Thoracic aorta (tissue), 2 donors: ENCODE results near the gene SPDYE3. TPM values are rescaled to one million over a fixed set of nuclear protein-coding genes. Genes with fewer than 3 reads are reported as not detected.

Experiments
- ATAC-seq: fragments of 150-250 bp; one replicate; pipeline ENCODE4 v1.8.0; 2017; ENCODE audit warnings: low read depth; ENCODE audit not compliant: insufficient number of reproducible peaks, low FRiP score
- DNase-seq: peaks from one replicate; pipeline ENCODE4 v3.0.0-alpha.2; 2020; ENCODE audit warnings: low spot score
- H3K27ac ChIP-seq, 2 donors: fragments of 200-600 bp; sonication (generic); 1 replicate in 1 of 2; 2 replicates in 1 of 2; pipeline ENCODE4 v1.5.1; 2016; ENCODE audit warnings: mild to moderate bottlenecking in 2 of 2, moderate library complexity in 2 of 2
- H3K27me3 ChIP-seq: fragments of 200-600 bp; sonication (generic); replicated peaks from 2 replicates; pipeline ENCODE4 v1.6.0; 2016; ENCODE audit warnings: mild to moderate bottlenecking; ENCODE audit not compliant: insufficient read depth
- H3K36me3 ChIP-seq: fragments of 200-600 bp; sonication (generic); one replicate; pipeline ENCODE4 v1.5.1; 2016
- H3K4me1 ChIP-seq, 2 donors: fragments of 200-600 bp; sonication (generic); 1 replicate in 1 of 2; 2 replicates in 1 of 2; pipeline versions ENCODE4 v1.5.1 to v1.6.0; 2016; ENCODE audit warnings: low read depth in 2 of 2, mild to moderate bottlenecking in 1 of 2; ENCODE audit not compliant: control insufficient read depth in 1 of 2
- H3K4me3 ChIP-seq: fragments of 200-600 bp; sonication (generic); 2 replicates; pipeline ENCODE4 v1.5.1; 2016; ENCODE audit warnings: mild to moderate bottlenecking
- H3K9me3 ChIP-seq: fragments of 200-600 bp; sonication (generic); 2 replicates; pipeline ENCODE4 v1.5.1; 2016
- CTCF ChIP-seq: fragments of 200-600 bp; sonication (generic); IDR thresholded peaks from one replicate; pipeline ENCODE4 v1.5.1; 2019; ENCODE audit warnings: antibody characterized with exemption
- total RNA-seq, 2 donors: library from RNA; depleted of rRNA; stranded (reverse); fragments of >200 nt; gene quantifications; one replicate each; pipeline versions ENCODE4 v1.1.0 to v1.2.3, GENCODE V29; 2016

The SPDYE3 gene
- total RNA-seq, 2 donors from 2014 or later: not detected

- no peak for ATAC-seq
- Histone ChIP-seq H3K9me3 (no peaks in the 10 kb centered on the region), H3K27ac (no peak overlapping the region), H3K36me3 (peaks cover 7% of the 10 kb centered on the region), H3K4me1 (no peaks in the 10 kb centered on the region), H3K4me3 (no peak overlapping the region), H3K27me3 (no peaks in the 10 kb centered on the region)
- TF ChIP-seq CTCF: no peak
- no peak for DNase-seq
These were observed 64.2 kb downstream of the SPDYE3 start for GRCh38 chr7:100371561-100372171.

Other genes starting within 250 kb of the SPDYE3 start
- gene ZNF3, start 226.0 kb upstream of the SPDYE3 start, total RNA-seq: 10 to 100 TPM; 15.2 to 29.6 TPM
- gene COPS6, start 218.7 kb upstream of the SPDYE3 start, total RNA-seq: 10 to 100 TPM; 40.4 to 76.2 TPM
- 10 to 100 TPM; 17.6 to 23.6 TPM for gene MCM7, start 206.3 kb upstream of the SPDYE3 start, total RNA-seq
- 10 to 100 TPM; 22.3 to 23.8 TPM for gene AP4M1, start 206.1 kb upstream of the SPDYE3 start, total RNA-seq
- gene TAF6, start 188.3 kb upstream of the SPDYE3 start, total RNA-seq: 10 to 100 TPM; 48.0 to 72.8 TPM
- gene CNPY4, start 188.1 kb upstream of the SPDYE3 start, total RNA-seq: 10 to 100 TPM; 12.6 to 13.7 TPM
- 1 to 10 TPM in 1 of 2 donors, not detected in 1; 1.1 TPM for gene MBLAC1, start 180.7 kb upstream of the SPDYE3 start, total RNA-seq
- gene LAMTOR4, start 158.8 kb upstream of the SPDYE3 start, total RNA-seq: 100 to 1,000 TPM; 125 to 205 TPM
- 10 to 100 TPM; 14.0 to 18.0 TPM for gene TRAPPC14, start 149.0 kb upstream of the SPDYE3 start, total RNA-seq
- gene GAL3ST4, start 139.1 kb upstream of the SPDYE3 start, total RNA-seq: 10 to 100 TPM in 1 of 2 donors, 1 to 10 TPM in 1; 8.3 to 18.7 TPM
- gene GPC2, start 130.3 kb upstream of the SPDYE3 start, total RNA-seq: 1 to 10 TPM; 1.8 to 5.0 TPM
- gene STAG3, start 129.8 kb upstream of the SPDYE3 start, total RNA-seq: under 1 TPM; 0.56 to 0.95 TPM
- gene PVRIG, start 87.8 kb upstream of the SPDYE3 start, total RNA-seq: under 1 TPM in 1 of 2 donors, not detected in 1; 0.78 TPM
- 100 to 1,000 TPM in 1 of 2 donors, 10 to 100 TPM in 1; 88.4 to 100 TPM for gene PILRB, start 50.4 kb downstream of the SPDYE3 start, total RNA-seq
- gene PILRA, start 65.8 kb downstream of the SPDYE3 start, total RNA-seq: 1 to 10 TPM; 5.0 to 8.5 TPM
- gene ZCWPW1, start 121.0 kb downstream of the SPDYE3 start, total RNA-seq: 1 to 10 TPM; 3.1 to 3.5 TPM
- gene MEPCE, start 122.1 kb downstream of the SPDYE3 start, total RNA-seq: 10 to 100 TPM; 27.2 to 27.8 TPM
- gene PPP1R35, start 128.8 kb downstream of the SPDYE3 start, total RNA-seq: 10 to 100 TPM; 29.5 to 54.7 TPM
- not detected for gene SPACDR, start 156.6 kb downstream of the SPDYE3 start, total RNA-seq
- 10 to 100 TPM; 25.7 to 45.5 TPM for gene TSC22D4, start 171.5 kb downstream of the SPDYE3 start, total RNA-seq
- gene NYAP1, start 176.2 kb downstream of the SPDYE3 start, total RNA-seq: under 1 TPM; 0.92 to 0.95 TPM
- 10 to 100 TPM; 39.4 to 51.6 TPM for gene AGFG2, start 231.5 kb downstream of the SPDYE3 start, total RNA-seq